Measurements from ENCODE around the gene KCNG1. TPM values are rescaled to one million over a fixed set of nuclear protein-coding genes. Genes with fewer than 3 reads are reported as not detected.

KCNG1 gene
- total RNA-seq, 3 donors from 2014 or later (not counting 1 experiment from before 2014, with no cell fraction given) = not detected

- Histone ChIP-seq H3K27me3 (ENCODE audit: control insufficient read depth, insufficient read depth, low read length) (no peaks in the 10 kb centered on the region), H3K27ac (ENCODE audit: low read length) (no peak overlapping the region), H3K9me3 (ENCODE audit: control insufficient read depth, insufficient read depth, low read length) (no peaks in the 10 kb centered on the region), H3K4me3 (ENCODE audit: low read length) (no peak overlapping the region), H3K4me1 (ENCODE audit: control insufficient read depth, insufficient read depth, low read length) (no peaks in the 10 kb centered on the region), H3K36me3 (ENCODE audit: control insufficient read depth, insufficient read depth, low read length) (no peaks in the 10 kb centered on the region)
- WGBS (ENCODE audit: insufficient coverage) = 75% methylated on average over 4 of the region's 4 CpGs
- DNase-seq (no peak), ATAC-seq (no peak)
- no peaks in the 10 kb centered on the region for H3K9me3 Mint-ChIP-seq
- H3K4me3 Mint-ChIP-seq = no peak overlapping the region
- no peak overlapping the region for H3K27ac Mint-ChIP-seq
- H3K27me3 Mint-ChIP-seq (ENCODE audit: low read depth in 2 of 2) = peaks cover 32 to 40% of the 10 kb centered on the region in 2 donors
- H3K36me3 Mint-ChIP-seq = no peaks in the 10 kb centered on the region
- intact Hi-C loops (cut with micrococcal nuclease) = no loop called here
- no peak for TF ChIP-seq CTCF (IDR thresholded peaks at IDR 0.05)
- no peaks in the 10 kb centered on the region for H3K4me1 Mint-ChIP-seq
Observed at GRCh38 chr20:51065615-51066014, 42.7 kb upstream of the KCNG1 start.

- intact Hi-C loops (cut with micrococcal nuclease) = no loop called here
- H3K27me3 ChIP-seq (ENCODE audit: control insufficient read depth, insufficient read depth, low read length) = no peaks in the 10 kb centered on the region
- H3K27ac ChIP-seq (ENCODE audit: low read length) = no peak overlapping the region
- no peak overlapping the region for H3K4me3 Mint-ChIP-seq
- ATAC-seq (no peak), DNase-seq (no peak)
- no peak overlapping the region for H3K27ac Mint-ChIP-seq
- H3K9me3 ChIP-seq (ENCODE audit: control insufficient read depth, insufficient read depth, low read length) = no peaks in the 10 kb centered on the region
- no peaks in the 10 kb centered on the region for H3K9me3 Mint-ChIP-seq
- H3K36me3 Mint-ChIP-seq = no peaks in the 10 kb centered on the region
- no peaks in the 10 kb centered on the region for H3K4me1 ChIP-seq (ENCODE audit: control insufficient read depth, insufficient read depth, low read length)
- peaks cover 34 to 39% of the 10 kb centered on the region in 2 donors for H3K27me3 Mint-ChIP-seq (ENCODE audit: low read depth in 2 of 2)
- 82% methylated on average over 3 of the region's 5 CpGs for WGBS (ENCODE audit: insufficient coverage)
- no peak overlapping the region for H3K4me3 ChIP-seq (ENCODE audit: low read length)
- H3K4me1 Mint-ChIP-seq = no peaks in the 10 kb centered on the region
- H3K36me3 ChIP-seq (ENCODE audit: control insufficient read depth, insufficient read depth, low read length) = no peaks in the 10 kb centered on the region
- TF ChIP-seq CTCF (IDR thresholded peaks at IDR 0.05) = no peak
Observed at GRCh38 chr20:51064137-51064536, 41.2 kb upstream of the KCNG1 start.

GRCh38 chr20:51062065-51062464, 39.2 kb upstream of the KCNG1 start:
- Mint-ChIP-seq H3K9me3 (no peaks in the 10 kb centered on the region), H3K4me3 (no peak overlapping the region), H3K4me1 (peaks cover 0 to 4% of the 10 kb centered on the region in 2 donors), H3K27ac (no peak overlapping the region), H3K27me3 (ENCODE audit: low read depth in 2 of 2) (peaks cover 27 to 32% of the 10 kb centered on the region in 2 donors), H3K36me3 (no peaks in the 10 kb centered on the region)
- DNase-seq (no peak), ATAC-seq (no peak)
- intact Hi-C loops (cut with micrococcal nuclease) = no loop called here
- H3K36me3 ChIP-seq (ENCODE audit: control insufficient read depth, insufficient read depth, low read length) = no peaks in the 10 kb centered on the region
- no peak overlapping the region for H3K27ac ChIP-seq (ENCODE audit: low read length)
- TF ChIP-seq CTCF (IDR thresholded peaks at IDR 0.05) = no peak
- H3K9me3 ChIP-seq (ENCODE audit: control insufficient read depth, insufficient read depth, low read length) = no peaks in the 10 kb centered on the region
- H3K4me1 ChIP-seq (ENCODE audit: control insufficient read depth, insufficient read depth, low read length) = no peaks in the 10 kb centered on the region
- WGBS (ENCODE audit: insufficient coverage) = 66% methylated on average over 6 of the region's 7 CpGs
- H3K27me3 ChIP-seq (ENCODE audit: control insufficient read depth, insufficient read depth, low read length) = no peaks in the 10 kb centered on the region
- H3K4me3 ChIP-seq (ENCODE audit: low read length) = no peak overlapping the region

- DNase-seq (no peak), ATAC-seq (no peak)
- peaks cover 0 to 4% of the 10 kb centered on the region in 2 donors for H3K4me1 Mint-ChIP-seq
- Histone ChIP-seq H3K9me3 (ENCODE audit: control insufficient read depth, insufficient read depth, low read length) (no peaks in the 10 kb centered on the region), H3K4me3 (ENCODE audit: low read length) (no peak overlapping the region), H3K4me1 (ENCODE audit: control insufficient read depth, insufficient read depth, low read length) (no peaks in the 10 kb centered on the region), H3K36me3 (ENCODE audit: control insufficient read depth, insufficient read depth, low read length) (no peaks in the 10 kb centered on the region), H3K27ac (ENCODE audit: low read length) (no peak overlapping the region), H3K27me3 (ENCODE audit: control insufficient read depth, insufficient read depth, low read length) (no peaks in the 10 kb centered on the region)
- intact Hi-C loops (cut with micrococcal nuclease) = no loop called here
- H3K27ac Mint-ChIP-seq = no peak overlapping the region
- H3K36me3 Mint-ChIP-seq = no peaks in the 10 kb centered on the region
- peaks cover 25 to 35% of the 10 kb centered on the region in 2 donors for H3K27me3 Mint-ChIP-seq (ENCODE audit: low read depth in 2 of 2)
- H3K9me3 Mint-ChIP-seq = no peaks in the 10 kb centered on the region
- WGBS (ENCODE audit: insufficient coverage) = 76% methylated on average over 5 of the region's 5 CpGs
- no peak for TF ChIP-seq CTCF (IDR thresholded peaks at IDR 0.05)
- no peak overlapping the region for H3K4me3 Mint-ChIP-seq
Observed at GRCh38 chr20:51061418-51062045, 38.6 kb upstream of the KCNG1 start.
